SK-N-SH treated with all-trans-retinoic acid at 6 μM for 48 hours (cell line): ENCODE measurements around the gene NR2E1.

Source experiments
- ARNTL ChIP-seq: fragments of 450-650 bp; formaldehyde crosslinking; IDR thresholded peaks from 2 replicates; pipeline ENCODE4 v1.5.0; 2020; ENCODE audit warnings: low read depth, mild to moderate bottlenecking, moderate library complexity, borderline replicate concordance
- CSDC2 ChIP-seq: fragments of 250-450 bp; sonication (Bioruptor Pico); IDR thresholded peaks from 2 replicates; pipeline ENCODE4 v1.5.0; 2020; ENCODE audit warnings: mild to moderate bottlenecking, moderate library complexity
- GLIS3 ChIP-seq: fragments of 250-450 bp; sonication (Bioruptor Pico); IDR thresholded peaks from 2 replicates; pipeline ENCODE4 v1.5.0; 2020; ENCODE audit warnings: mild to moderate bottlenecking, moderate library complexity
- ISL1 ChIP-seq: fragments of 250-450 bp; sonication (Bioruptor Pico); IDR thresholded peaks from 2 replicates; pipeline ENCODE4 v2.1.2; 2022; ENCODE audit warnings: mild to moderate bottlenecking, moderate library complexity
- PATZ1 ChIP-seq: fragments of 250-450 bp; sonication (Bioruptor Pico); IDR thresholded peaks from 2 replicates; pipeline ENCODE4 v1.8.0; 2020; ENCODE audit warnings: mild to moderate bottlenecking, moderate library complexity, borderline replicate concordance
- POU6F1 ChIP-seq: fragments of 250-450 bp; sonication (Bioruptor Pico); IDR thresholded peaks from 2 replicates; pipeline ENCODE4 v1.8.0; 2021; ENCODE audit warnings: low read depth, mild to moderate bottlenecking, moderate library complexity, borderline replicate concordance
- RARB ChIP-seq: fragments of 250-450 bp; sonication (Bioruptor Pico); IDR thresholded peaks from 2 replicates; pipeline ENCODE4 v1.8.0; 2021; ENCODE audit warnings: mild to moderate bottlenecking, moderate library complexity
- TOX ChIP-seq: fragments of 250-450 bp; sonication (Bioruptor Pico); IDR thresholded peaks from 2 replicates; pipeline ENCODE4 v1.8.0; 2021; ENCODE audit warnings: mild to moderate bottlenecking, moderate library complexity, borderline replicate concordance
- ZC3H10 ChIP-seq: fragments of 250-450 bp; sonication (Bioruptor Pico); IDR thresholded peaks from 2 replicates; pipeline ENCODE4 v1.5.1; 2021; ENCODE audit warnings: mild to moderate bottlenecking, moderate library complexity
- ZFP3 ChIP-seq: fragments of 250-450 bp; sonication (Bioruptor Pico); IDR thresholded peaks from 2 replicates; pipeline ENCODE4 v1.5.0; 2020; ENCODE audit warnings: mild to moderate bottlenecking, moderate library complexity
- ZFP30 ChIP-seq: fragments of 450-650 bp; formaldehyde crosslinking; IDR thresholded peaks from 2 replicates; pipeline ENCODE4 v1.5.0; 2022; ENCODE audit warnings: mild to moderate bottlenecking, moderate library complexity
- ZNF565 ChIP-seq: fragments of 450-650 bp; formaldehyde crosslinking; conservative IDR thresholded peaks from 2 replicates; pipeline ENCODE4 v1.5.0; 2020; ENCODE audit warnings: low read depth, mild to moderate bottlenecking, moderate library complexity
- ZNF70 ChIP-seq: fragments of 450-650 bp; formaldehyde crosslinking; IDR thresholded peaks from 2 replicates; pipeline ENCODE4 v1.5.0; 2020; ENCODE audit warnings: mild to moderate bottlenecking, moderate library complexity
- ZNF8 ChIP-seq: fragments of 450-650 bp; formaldehyde crosslinking; IDR thresholded peaks from 2 replicates; pipeline ENCODE4 v1.5.0; 2020; ENCODE audit warnings: mild to moderate bottlenecking, moderate library complexity

- TF ChIP-seq ZFP30 (CRISPR knock-in tag) (no peak), ZNF565 (no peak), RARB (CRISPR knock-in tag) (no peak), ISL1 (CRISPR knock-in tag) (no peak), POU6F1 (CRISPR knock-in tag) (no peak), PATZ1 (no peak), ZFP3 (CRISPR knock-in tag) (no peak), ZNF70 (no peak), ARNTL (CRISPR knock-in tag) (no peak), ZNF8 (CRISPR knock-in tag) (no peak), CSDC2 (no peak), ZC3H10 (CRISPR knock-in tag) (no peak), TOX (CRISPR knock-in tag) (no peak), GLIS3 (CRISPR knock-in tag) (no peak)
Observed at GRCh38 chr6:108228416-108228815, 62.6 kb downstream of the NR2E1 start.
